Keratinocyte (primary cell): ENCODE measurements around the gene DNMT3A. TPM values are rescaled to one million over a fixed set of nuclear protein-coding genes. Genes with fewer than 3 reads are reported as not detected.

ENCODE experiments used
- DNase-seq: peaks from one replicate; pipeline ENCODE4 v3.0.0-alpha.2; 2011; ENCODE audit warnings: low read depth, missing footprints, low spot score
- FAIRE-seq: peaks from 2 replicates; lab custom pipeline; 2011; peaks lifted over from hg19 to GRCh38; lab: Jason Lieb, UNC
- H2AFZ ChIP-seq: 2 replicates; pipeline ENCODE4 v1.6.0; 2012; ENCODE audit warnings: low read length, control low read depth, inconsistent platforms; ENCODE audit not compliant: control insufficient read depth
- H3K27ac ChIP-seq: 2 replicates; pipeline ENCODE4 v1.5.1; 2011; ENCODE audit warnings: low read length; ENCODE audit not compliant: control insufficient read depth, insufficient read depth
- H3K27me3 ChIP-seq: 3 replicates; pipeline ENCODE4 v1.6.0; 2011; ENCODE audit warnings: low read length; ENCODE audit not compliant: control insufficient read depth, insufficient read depth; ENCODE audit errors: extremely low read depth
- H3K36me3 ChIP-seq, 2 experiments: 2 replicates in 1 of 2; 3 replicates in 1 of 2; pipeline ENCODE4 v1.5.1; 2011; ENCODE audit warnings: low read length in 2 of 2, mild to moderate bottlenecking in 1 of 2; ENCODE audit not compliant: control insufficient read depth in 2 of 2, insufficient read depth in 2 of 2; ENCODE audit errors: extremely low read depth in 1 of 2
- H3K4me1 ChIP-seq: 3 replicates; pipeline ENCODE4 v1.5.1; 2011; ENCODE audit warnings: low read length; ENCODE audit not compliant: control insufficient read depth, insufficient read depth; ENCODE audit errors: extremely low read depth
- H3K4me2 ChIP-seq: 3 replicates; pipeline ENCODE4 v1.6.0; 2011; ENCODE audit warnings: low read depth, low read length; ENCODE audit not compliant: control insufficient read depth, insufficient read depth; ENCODE audit errors: extremely low read depth
- H3K4me3 ChIP-seq, 3 experiments: fragments of 200-600 bp in 1 of 3; sonication (generic) in 1 of 3; 2 replicates in 2 of 3; 3 replicates in 1 of 3; pipeline ENCODE4 v1.5.1; 2011 to 2016; ENCODE audit warnings: low read length in 3 of 3, mild to moderate bottlenecking in 3 of 3, control low read depth in 2 of 3, inconsistent platforms in 1 of 3, low read depth in 1 of 3, mixed read lengths in 1 of 3, mixed run types in 1 of 3, moderate library complexity in 1 of 3; ENCODE audit not compliant: control insufficient read depth in 2 of 3, insufficient read depth in 2 of 3; ENCODE audit errors: extremely low read depth in 1 of 3
- H3K79me2 ChIP-seq: 2 replicates; pipeline ENCODE4 v1.6.0; 2012; ENCODE audit warnings: low read length; ENCODE audit not compliant: control insufficient read depth, insufficient read depth
- H3K9ac ChIP-seq: 3 replicates; pipeline ENCODE4 v1.6.0; 2011; ENCODE audit warnings: low read length; ENCODE audit not compliant: control insufficient read depth, insufficient read depth; ENCODE audit errors: extremely low read depth
- H3K9me1 ChIP-seq: 3 replicates; pipeline ENCODE4 v1.6.0; 2011; ENCODE audit warnings: low read length; ENCODE audit not compliant: control insufficient read depth, insufficient read depth; ENCODE audit errors: extremely low read depth
- H3K9me3 ChIP-seq: 2 replicates; pipeline ENCODE4 v1.5.1; 2012; ENCODE audit warnings: low read depth, low read length; ENCODE audit not compliant: control insufficient read depth
- H4K20me1 ChIP-seq: 3 replicates; pipeline ENCODE4 v1.6.0; 2011; ENCODE audit warnings: low read length; ENCODE audit not compliant: control insufficient read depth, insufficient read depth; ENCODE audit errors: extremely low read depth
- CTCF ChIP-seq, 3 experiments: IDR thresholded peaks in 1 of 3; conservative IDR thresholded peaks in 1 of 3; optimal IDR thresholded peaks in 1 of 3; 2 replicates in 2 of 3; 3 replicates in 1 of 3; pipeline versions ENCODE3 to v1.5.1; 2011; ENCODE audit warnings: low read length in 3 of 3, mild to moderate bottlenecking in 3 of 3, moderate library complexity in 2 of 3, control low read depth in 1 of 3, inconsistent platforms in 1 of 3; ENCODE audit not compliant: insufficient read depth in 2 of 3; ENCODE audit errors: extremely low read depth in 1 of 3
- EZH2 ChIP-seq: IDR thresholded peaks from one replicate; pipeline ENCODE4 v1.6.1; 2012; ENCODE audit warnings: inconsistent platforms, mild to moderate bottlenecking, low read length, moderate library complexity
- dilution Hi-C: fragments of 300-500 bp; cut with MboI; formaldehyde crosslinking; loops from one replicate; pipeline ENCODE4 v1.7.0; 2020; ENCODE audit warnings: low sequenced_read_pairs; ENCODE audit not compliant: extremely low pct_ligation_motif_present
- polyA plus RNA-seq, 5 experiments: library from polyadenylated mRNA; depleted of rRNA in 3 of 5; stranded (reverse) in 3 of 5; stranded (forward) in 1 of 5; unstranded in 1 of 5; fragments of >200 nt; gene quantifications; 1 replicate in 1 of 5; 2 replicates in 3 of 5; 3 replicates in 1 of 5; pipeline versions ENCODE4 v1.2.1 to v1.2.3, GENCODE V29; 2011 to 2012; ENCODE audit warnings: missing spikeins in 2 of 5, low read depth in 1 of 5, low replicate concordance in 1 of 5

The DNMT3A gene
- polyA plus RNA-seq, 1 donor (not counting 4 experiments of a cell fraction or from before 2014, with no cell fraction given) = 1.5 TPM

GRCh38 chr2:25220313-25220712 is 121.4 kb downstream of the DNMT3A start:
- Histone ChIP-seq H3K9ac (no peak overlapping the region), H3K79me2 (no peaks in the 10 kb centered on the region), H3K9me3 (no peaks in the 10 kb centered on the region), H3K4me3 (no peak overlapping the region), H2AFZ (no peak overlapping the region), H3K27me3 (no peaks in the 10 kb centered on the region), H3K4me1 (no peaks in the 10 kb centered on the region), H3K36me3 (no peaks in the 10 kb centered on the region), H3K4me2 (no peak overlapping the region), H3K9me1 (no peaks in the 10 kb centered on the region), H3K27ac (no peak overlapping the region), H4K20me1 (no peaks in the 10 kb centered on the region)
- dilution Hi-C loops = no loop called here
- FAIRE-seq = no peak
- DNase-seq = no peak
- TF ChIP-seq CTCF (optimal IDR thresholded peaks at IDR 0.05 in 1 of 3, IDR thresholded peaks at IDR 0.05 in 1 of 3, conservative IDR thresholded peaks at IDR 0.05 in 1 of 3; ENCODE audit: extremely low read depth in 1 of 3, insufficient read depth in 2 of 3, low read length in 3 of 3) (no peak), EZH2 (no peak)

GRCh38 chr2:25219621-25220020 is 122.1 kb downstream of the DNMT3A start:
- Histone ChIP-seq H3K27ac (no peak overlapping the region), H3K9me3 (no peaks in the 10 kb centered on the region), H4K20me1 (no peaks in the 10 kb centered on the region), H2AFZ (no peak overlapping the region), H3K79me2 (no peaks in the 10 kb centered on the region), H3K27me3 (no peaks in the 10 kb centered on the region), H3K4me2 (no peak overlapping the region), H3K9ac (no peak overlapping the region), H3K4me1 (no peaks in the 10 kb centered on the region), H3K9me1 (no peaks in the 10 kb centered on the region), H3K36me3 (no peaks in the 10 kb centered on the region), H3K4me3 (no peak overlapping the region)
- FAIRE-seq (no peak), DNase-seq (no peak)
- TF ChIP-seq EZH2 = no peak
- no peak for TF ChIP-seq CTCF (optimal IDR thresholded peaks at IDR 0.05 in 1 of 3, IDR thresholded peaks at IDR 0.05 in 1 of 3, conservative IDR thresholded peaks at IDR 0.05 in 1 of 3; ENCODE audit: extremely low read depth in 1 of 3, insufficient read depth in 2 of 3, low read length in 3 of 3)
- dilution Hi-C loops = no loop called here
